NCI-H2107 treated with DMSO at 0.1 percent for 48 hours (cell line): ENCODE results near the gene QPCT.
A peak's percentile ranks its signal among the peaks of the same experiment; 100 is the strongest.
"Not testable (repeated sequence)": the region's sequence is repeated elsewhere in the genome, so short reads cannot be mapped to it uniquely, and the experiment has no call there.

Experiments
- DNase-seq: peaks from one replicate; lab custom pipeline; 2025; ENCODE audit not compliant: unreplicated experiment; lab: John Stamatoyannopoulos, UW

QPCT gene

GRCh38 chr2:37389989-37390765 is 45.7 kb downstream of the QPCT start:
- no peak for DNase-seq

DNA sequence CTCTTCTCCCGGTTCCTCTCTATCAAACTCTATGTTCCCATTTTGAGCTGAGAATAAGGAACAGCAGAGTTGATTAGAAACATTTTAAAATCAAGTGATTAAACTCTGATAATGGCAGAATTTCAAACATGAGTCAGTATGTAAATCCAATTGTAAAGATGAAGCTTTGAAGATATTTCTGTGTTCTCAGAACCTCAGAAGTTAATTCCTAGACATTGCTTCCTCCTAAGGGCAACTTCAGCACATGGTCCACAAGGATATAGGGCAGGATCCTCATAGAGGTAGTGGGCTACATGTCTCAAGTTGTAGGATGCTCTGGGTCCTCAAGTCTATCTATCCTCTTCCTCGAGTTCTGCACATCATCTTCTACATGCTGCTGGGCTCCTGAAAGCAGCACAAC is 46.3 kb downstream of the QPCT start:
- DNase-seq, result no peak

- DNase-seq, result no peak
These were observed 47.3 kb downstream of the QPCT start for GRCh38 chr2:37391711-37392110.

DNA sequence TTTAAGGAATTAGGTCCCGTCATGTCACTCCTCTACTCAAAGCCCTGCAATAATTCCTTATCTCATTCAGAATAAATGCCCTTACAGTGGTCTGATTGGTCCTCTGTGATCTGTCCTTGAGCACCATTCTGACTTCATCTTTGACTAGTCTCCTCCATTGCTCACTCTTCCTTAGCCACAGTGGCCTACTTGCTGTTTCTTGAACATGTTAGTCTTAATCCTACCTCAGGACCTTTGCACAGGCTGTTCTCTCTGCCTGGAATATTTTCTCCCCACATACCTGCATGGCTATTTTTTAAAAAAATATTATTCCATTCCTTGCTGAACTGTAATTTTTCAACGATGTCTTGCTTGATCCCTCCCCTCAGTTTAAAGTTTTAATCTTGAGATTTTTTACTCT is 48.0 kb downstream of the QPCT start:
- DNase-seq, result no peak

DNA sequence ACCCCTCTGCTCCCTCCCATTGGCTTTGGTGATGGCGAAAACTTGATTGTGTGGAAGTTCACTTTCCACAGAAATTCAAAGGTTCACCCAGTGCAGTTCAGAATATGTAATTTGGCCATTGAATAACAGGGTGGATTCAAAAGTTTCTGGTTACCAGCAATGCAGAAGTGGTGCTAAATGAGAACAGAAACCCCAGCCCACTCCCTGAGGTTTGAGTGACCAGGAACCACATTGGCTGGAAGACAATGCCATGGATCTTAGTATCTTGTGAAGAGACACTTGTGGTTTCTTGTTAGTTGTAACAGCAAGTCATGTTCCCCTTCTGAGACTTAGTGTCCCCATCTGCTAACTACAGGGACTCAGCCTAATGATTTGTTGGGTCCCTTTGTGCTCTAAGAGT is 49.8 kb downstream of the QPCT start:
- no peak for DNase-seq

- no peak for DNase-seq
These were observed 50.5 kb downstream of the QPCT start for GRCh38 chr2:37394796-37395555.

DNA sequence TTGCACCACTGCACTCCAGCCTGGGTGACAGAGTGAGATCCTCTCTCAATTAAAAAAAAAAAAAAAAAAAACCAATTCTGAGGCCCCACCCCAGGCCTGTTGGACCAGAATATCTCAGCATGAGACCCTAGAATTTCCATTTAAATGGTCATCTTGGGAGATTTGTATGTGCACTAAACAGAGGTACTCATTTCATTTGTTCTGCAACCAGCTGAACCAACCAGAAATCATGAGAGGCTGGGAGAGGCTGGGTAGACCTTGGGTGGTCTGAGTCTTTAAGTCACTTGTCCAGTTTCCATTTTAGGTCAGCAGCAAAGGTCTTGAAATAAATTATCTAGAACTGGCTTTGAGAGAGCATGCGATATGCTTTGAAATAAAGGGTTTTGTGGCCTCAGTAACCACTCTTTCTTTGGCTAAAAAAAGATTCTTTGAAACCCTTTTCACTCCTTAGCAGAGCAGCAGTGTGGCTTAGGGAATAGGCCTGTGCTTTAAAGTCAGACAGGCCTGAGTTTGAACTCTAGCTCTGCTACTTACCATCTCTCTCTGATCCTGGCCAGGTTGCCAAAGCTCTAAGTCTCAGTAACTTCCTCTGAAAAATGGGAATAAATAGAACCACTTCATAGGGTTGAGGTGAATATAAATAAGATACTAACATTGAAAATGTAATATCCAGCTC is 52.6 kb downstream of the QPCT start:
- no peak for DNase-seq

DNA sequence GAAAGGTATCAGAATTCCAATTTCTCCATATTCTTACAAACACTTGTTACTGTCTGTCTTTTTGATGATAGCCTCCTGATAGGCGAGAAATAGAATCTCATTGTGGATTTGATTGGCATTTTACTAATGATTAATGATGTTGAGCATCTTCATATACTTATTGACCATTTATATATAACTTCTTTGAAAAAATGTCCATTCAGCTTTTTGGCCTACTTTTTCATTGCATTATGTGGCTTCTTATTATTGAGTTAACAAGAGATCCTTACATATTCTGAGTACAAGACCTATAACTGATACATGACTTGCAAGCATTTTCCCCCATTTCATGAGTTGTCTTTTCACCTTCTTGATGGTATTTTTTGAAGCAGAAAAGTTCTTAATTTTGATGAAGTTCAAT is 54.6 kb downstream of the QPCT start:
- DNase-seq, result no peak

- no peak for DNase-seq
These were observed 55.6 kb downstream of the QPCT start for GRCh38 chr2:37400041-37400440.

DNA sequence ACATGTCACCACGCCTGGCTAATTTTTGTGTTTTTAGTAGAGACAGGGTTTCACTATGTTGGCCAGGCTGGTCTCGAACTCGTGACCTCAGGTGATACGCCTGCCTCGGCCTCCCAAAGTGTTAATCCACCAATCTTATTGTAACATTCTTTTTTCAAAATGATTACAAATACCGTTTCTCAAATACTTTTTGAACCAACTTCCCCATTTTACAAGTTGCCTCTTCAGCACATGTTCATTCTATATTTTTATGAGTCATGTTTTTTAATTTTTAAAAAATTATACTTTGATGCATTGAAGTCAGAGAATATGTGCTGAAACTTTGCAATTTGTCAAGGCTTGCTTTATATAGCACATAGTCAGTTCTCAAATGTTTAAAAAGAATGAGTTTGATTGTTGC is 58.2 kb downstream of the QPCT start:
- no peak for DNase-seq

GRCh38 chr2:37405781-37406180 is 61.4 kb downstream of the QPCT start:
- no peak for DNase-seq

- no peak for DNase-seq
These were observed 67.8 kb downstream of the QPCT start for GRCh38 chr2:37412231-37412630.

DNA sequence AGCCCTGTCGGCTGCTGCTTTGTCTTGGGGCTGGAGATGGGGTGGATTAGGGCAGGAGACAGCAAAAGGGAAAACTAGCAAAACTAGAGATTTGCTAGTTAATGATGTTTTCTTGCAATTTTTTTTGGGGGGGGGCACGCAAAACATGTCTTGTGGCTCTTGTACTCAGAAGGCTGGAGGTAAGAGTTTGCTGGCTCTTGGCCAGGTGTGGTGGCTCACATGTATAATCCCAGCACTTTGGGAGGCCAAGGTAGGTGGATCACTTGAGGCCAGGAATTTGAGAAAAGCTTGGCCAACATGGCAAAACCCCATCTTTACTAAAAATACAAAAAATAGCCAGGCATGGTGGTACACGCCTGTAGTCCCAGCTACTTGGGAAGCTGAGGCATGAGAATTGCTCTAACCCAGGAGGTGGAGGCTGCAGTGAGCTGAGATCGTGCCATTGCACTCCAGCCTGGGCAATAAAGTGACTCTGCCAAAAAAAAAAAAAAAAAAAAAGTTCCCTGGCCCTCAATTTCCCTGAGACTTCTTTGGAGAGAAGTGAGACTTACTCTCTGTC is 69.6 kb downstream of the QPCT start:
- not testable (repeated sequence) for DNase-seq

- DNase-seq, result peak; percentile 26
These were observed 70.1 kb downstream of the QPCT start for GRCh38 chr2:37414470-37414949.

GRCh38 chr2:37415128-37415820 is 70.8 kb downstream of the QPCT start:
- no peak for DNase-seq

- no peak for DNase-seq
These were observed 72.9 kb downstream of the QPCT start for GRCh38 chr2:37417321-37417720.

GRCh38 chr2:37418956-37419355 is 74.5 kb downstream of the QPCT start:
- DNase-seq, result no peak

DNA sequence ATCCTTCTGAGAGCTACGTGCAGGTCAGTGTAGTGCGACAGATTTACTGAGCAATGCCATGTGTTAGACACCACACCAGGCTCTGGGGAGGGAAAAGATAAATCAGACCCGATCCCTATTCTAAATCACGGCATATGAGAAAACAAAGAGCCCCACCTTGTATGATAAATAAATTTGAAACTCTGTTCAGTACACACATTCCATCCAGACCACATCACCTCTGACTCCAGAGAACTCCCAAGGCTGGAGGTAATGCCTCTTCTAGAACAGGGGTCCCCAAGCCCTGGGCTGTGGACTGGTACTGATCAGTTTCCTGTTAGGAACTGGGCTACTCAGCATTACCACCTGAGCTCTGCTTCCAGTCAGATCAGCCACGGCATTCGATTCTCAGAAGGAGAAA is 77.3 kb downstream of the QPCT start:
- DNase-seq, result no peak

DNA sequence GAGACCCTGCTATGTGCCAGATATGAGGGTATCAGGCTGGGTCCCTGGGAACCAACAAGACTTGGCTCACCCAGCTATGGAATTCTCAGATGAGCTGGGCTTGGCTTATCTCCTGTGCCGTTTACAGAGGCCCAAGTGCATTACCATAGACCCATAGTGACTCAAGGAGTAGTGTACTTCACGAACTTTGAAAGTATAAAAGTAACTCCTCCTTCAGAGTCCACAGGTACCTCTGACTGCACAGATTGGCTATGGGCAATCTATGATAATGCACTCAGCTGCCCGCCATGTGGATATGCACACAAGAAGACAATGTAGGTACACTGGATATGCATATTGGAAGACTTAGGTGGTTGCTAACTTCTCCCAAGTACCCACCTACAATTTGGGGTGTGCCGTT is 78.4 kb downstream of the QPCT start:
- no peak for DNase-seq
